SK-N-SH treated with all-trans-retinoic acid at 6 μM for 48 hours (cell line): ENCODE measurements around the gene LRRC4B.

Experiments
- BACH2 ChIP-seq: fragments of 250-450 bp; sonication (Bioruptor Pico); IDR thresholded peaks from 2 replicates; pipeline ENCODE4 v1.9.0; 2021; ENCODE audit warnings: mild to moderate bottlenecking, borderline replicate concordance
- CSDC2 ChIP-seq: fragments of 250-450 bp; sonication (Bioruptor Pico); IDR thresholded peaks from 2 replicates; pipeline ENCODE4 v1.5.0; 2020; ENCODE audit warnings: mild to moderate bottlenecking, moderate library complexity
- ESRRG ChIP-seq: fragments of 250-450 bp; sonication (Bioruptor Pico); IDR thresholded peaks from 2 replicates; pipeline ENCODE4 v1.6.1; 2021; ENCODE audit warnings: mild to moderate bottlenecking
- GLIS3 ChIP-seq: fragments of 250-450 bp; sonication (Bioruptor Pico); IDR thresholded peaks from 2 replicates; pipeline ENCODE4 v1.5.0; 2020; ENCODE audit warnings: mild to moderate bottlenecking, moderate library complexity
- ISL1 ChIP-seq: fragments of 250-450 bp; sonication (Bioruptor Pico); IDR thresholded peaks from 2 replicates; pipeline ENCODE4 v2.1.2; 2022; ENCODE audit warnings: mild to moderate bottlenecking, moderate library complexity
- RARB ChIP-seq: fragments of 250-450 bp; sonication (Bioruptor Pico); IDR thresholded peaks from 2 replicates; pipeline ENCODE4 v1.8.0; 2021; ENCODE audit warnings: mild to moderate bottlenecking, moderate library complexity
- TCF4 ChIP-seq: fragments of 250-450 bp; sonication (Bioruptor Pico); IDR thresholded peaks from 2 replicates; pipeline ENCODE4 v1.8.0; 2021; ENCODE audit warnings: mild to moderate bottlenecking, moderate library complexity, borderline replicate concordance
- TOX ChIP-seq: fragments of 250-450 bp; sonication (Bioruptor Pico); IDR thresholded peaks from 2 replicates; pipeline ENCODE4 v1.8.0; 2021; ENCODE audit warnings: mild to moderate bottlenecking, moderate library complexity, borderline replicate concordance
- ZNF8 ChIP-seq: fragments of 450-650 bp; formaldehyde crosslinking; IDR thresholded peaks from 2 replicates; pipeline ENCODE4 v1.5.0; 2020; ENCODE audit warnings: mild to moderate bottlenecking, moderate library complexity
- TF ChIP-seq, protein P1 (sequence below): fragments of 250-450 bp; sonication (Bioruptor Pico); IDR thresholded peaks from 2 replicates; pipeline ENCODE4 v1.5.1; 2021; ENCODE audit warnings: mild to moderate bottlenecking, moderate library complexity
- TF ChIP-seq, protein P2 (sequence below): fragments of 250-450 bp; sonication (Bioruptor Pico); IDR thresholded peaks from 2 replicates; pipeline ENCODE4 v1.8.0; 2020; ENCODE audit warnings: mild to moderate bottlenecking, moderate library complexity, borderline replicate concordance
- TF ChIP-seq, protein P3 (sequence below): fragments of 250-450 bp; sonication (Bioruptor Pico); IDR thresholded peaks from 2 replicates; pipeline ENCODE4 v1.5.0; 2020; ENCODE audit warnings: mild to moderate bottlenecking, moderate library complexity
- TF ChIP-seq, protein P4 (sequence below): fragments of 250-450 bp; sonication (Bioruptor Pico); IDR thresholded peaks from 2 replicates; pipeline ENCODE4 v1.5.1; 2020; ENCODE audit warnings: low read depth, mild to moderate bottlenecking, moderate library complexity
- TF ChIP-seq, protein P5 (sequence below): fragments of 250-450 bp; sonication (Bioruptor Pico); IDR thresholded peaks from 2 replicates; pipeline ENCODE4 v1.8.0; 2021; ENCODE audit warnings: low read depth, mild to moderate bottlenecking, moderate library complexity, borderline replicate concordance

DNA sequence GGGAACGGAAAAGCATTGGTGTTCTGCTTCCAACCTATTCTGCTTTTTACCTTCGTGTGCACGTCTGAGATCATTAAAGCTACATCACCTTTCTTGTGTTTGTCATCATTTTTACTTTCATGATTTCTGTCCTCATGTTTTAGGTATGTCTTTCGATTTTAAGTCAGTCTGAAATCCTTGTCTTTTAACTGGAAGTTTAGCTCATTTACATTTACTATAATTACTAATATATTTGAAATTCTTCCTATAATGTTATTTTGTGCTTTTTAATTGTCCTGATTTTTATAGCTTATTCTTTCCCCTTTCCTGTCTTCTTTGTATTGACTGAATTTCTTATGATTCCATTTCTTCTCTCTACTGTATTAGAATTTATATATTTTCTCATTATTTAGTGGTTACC lies 35.3 kb downstream of the LRRC4B start:
- TF ChIP-seq, protein P1, sequence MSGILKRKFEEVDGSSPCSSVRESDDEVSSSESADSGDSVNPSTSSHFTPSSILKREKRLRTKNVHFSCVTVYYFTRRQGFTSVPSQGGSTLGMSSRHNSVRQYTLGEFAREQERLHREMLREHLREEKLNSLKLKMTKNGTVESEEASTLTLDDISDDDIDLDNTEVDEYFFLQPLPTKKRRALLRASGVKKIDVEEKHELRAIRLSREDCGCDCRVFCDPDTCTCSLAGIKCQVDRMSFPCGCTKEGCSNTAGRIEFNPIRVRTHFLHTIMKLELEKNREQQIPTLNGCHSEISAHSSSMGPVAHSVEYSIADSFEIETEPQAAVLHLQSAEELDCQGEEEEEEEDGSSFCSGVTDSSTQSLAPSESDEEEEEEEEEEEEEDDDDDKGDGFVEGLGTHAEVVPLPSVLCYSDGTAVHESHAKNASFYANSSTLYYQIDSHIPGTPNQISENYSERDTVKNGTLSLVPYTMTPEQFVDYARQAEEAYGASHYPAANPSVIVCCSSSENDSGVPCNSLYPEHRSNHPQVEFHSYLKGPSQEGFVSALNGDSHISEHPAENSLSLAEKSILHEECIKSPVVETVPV (CRISPR knock-in tag): no peak
- TF ChIP-seq ESRRG (CRISPR knock-in tag): no peak
- TF ChIP-seq CSDC2: no peak
- TF ChIP-seq, protein P2, sequence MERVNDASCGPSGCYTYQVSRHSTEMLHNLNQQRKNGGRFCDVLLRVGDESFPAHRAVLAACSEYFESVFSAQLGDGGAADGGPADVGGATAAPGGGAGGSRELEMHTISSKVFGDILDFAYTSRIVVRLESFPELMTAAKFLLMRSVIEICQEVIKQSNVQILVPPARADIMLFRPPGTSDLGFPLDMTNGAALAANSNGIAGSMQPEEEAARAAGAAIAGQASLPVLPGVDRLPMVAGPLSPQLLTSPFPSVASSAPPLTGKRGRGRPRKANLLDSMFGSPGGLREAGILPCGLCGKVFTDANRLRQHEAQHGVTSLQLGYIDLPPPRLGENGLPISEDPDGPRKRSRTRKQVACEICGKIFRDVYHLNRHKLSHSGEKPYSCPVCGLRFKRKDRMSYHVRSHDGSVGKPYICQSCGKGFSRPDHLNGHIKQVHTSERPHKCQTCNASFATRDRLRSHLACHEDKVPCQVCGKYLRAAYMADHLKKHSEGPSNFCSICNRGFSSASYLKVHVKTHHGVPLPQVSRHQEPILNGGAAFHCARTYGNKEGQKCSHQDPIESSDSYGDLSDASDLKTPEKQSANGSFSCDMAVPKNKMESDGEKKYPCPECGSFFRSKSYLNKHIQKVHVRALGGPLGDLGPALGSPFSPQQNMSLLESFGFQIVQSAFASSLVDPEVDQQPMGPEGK: no peak
- TF ChIP-seq RARB: no peak
- TF ChIP-seq BACH2 (CRISPR knock-in tag): no peak
- TF ChIP-seq, protein P3, sequence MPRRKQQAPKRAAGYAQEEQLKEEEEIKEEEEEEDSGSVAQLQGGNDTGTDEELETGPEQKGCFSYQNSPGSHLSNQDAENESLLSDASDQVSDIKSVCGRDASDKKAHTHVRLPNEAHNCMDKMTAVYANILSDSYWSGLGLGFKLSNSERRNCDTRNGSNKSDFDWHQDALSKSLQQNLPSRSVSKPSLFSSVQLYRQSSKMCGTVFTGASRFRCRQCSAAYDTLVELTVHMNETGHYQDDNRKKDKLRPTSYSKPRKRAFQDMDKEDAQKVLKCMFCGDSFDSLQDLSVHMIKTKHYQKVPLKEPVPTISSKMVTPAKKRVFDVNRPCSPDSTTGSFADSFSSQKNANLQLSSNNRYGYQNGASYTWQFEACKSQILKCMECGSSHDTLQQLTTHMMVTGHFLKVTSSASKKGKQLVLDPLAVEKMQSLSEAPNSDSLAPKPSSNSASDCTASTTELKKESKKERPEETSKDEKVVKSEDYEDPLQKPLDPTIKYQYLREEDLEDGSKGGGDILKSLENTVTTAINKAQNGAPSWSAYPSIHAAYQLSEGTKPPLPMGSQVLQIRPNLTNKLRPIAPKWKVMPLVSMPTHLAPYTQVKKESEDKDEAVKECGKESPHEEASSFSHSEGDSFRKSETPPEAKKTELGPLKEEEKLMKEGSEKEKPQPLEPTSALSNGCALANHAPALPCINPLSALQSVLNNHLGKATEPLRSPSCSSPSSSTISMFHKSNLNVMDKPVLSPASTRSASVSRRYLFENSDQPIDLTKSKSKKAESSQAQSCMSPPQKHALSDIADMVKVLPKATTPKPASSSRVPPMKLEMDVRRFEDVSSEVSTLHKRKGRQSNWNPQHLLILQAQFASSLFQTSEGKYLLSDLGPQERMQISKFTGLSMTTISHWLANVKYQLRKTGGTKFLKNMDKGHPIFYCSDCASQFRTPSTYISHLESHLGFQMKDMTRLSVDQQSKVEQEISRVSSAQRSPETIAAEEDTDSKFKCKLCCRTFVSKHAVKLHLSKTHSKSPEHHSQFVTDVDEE (CRISPR knock-in tag): no peak
- TF ChIP-seq, protein P4, sequence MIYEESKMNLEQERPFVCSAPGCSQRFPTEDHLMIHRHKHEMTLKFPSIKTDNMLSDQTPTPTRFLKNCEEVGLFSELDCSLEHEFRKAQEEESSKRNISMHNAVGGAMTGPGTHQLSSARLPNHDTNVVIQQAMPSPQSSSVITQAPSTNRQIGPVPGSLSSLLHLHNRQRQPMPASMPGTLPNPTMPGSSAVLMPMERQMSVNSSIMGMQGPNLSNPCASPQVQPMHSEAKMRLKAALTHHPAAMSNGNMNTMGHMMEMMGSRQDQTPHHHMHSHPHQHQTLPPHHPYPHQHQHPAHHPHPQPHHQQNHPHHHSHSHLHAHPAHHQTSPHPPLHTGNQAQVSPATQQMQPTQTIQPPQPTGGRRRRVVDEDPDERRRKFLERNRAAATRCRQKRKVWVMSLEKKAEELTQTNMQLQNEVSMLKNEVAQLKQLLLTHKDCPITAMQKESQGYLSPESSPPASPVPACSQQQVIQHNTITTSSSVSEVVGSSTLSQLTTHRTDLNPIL (CRISPR knock-in tag): no peak
- no peak for TF ChIP-seq ISL1 (CRISPR knock-in tag)
- TF ChIP-seq, protein P5, sequence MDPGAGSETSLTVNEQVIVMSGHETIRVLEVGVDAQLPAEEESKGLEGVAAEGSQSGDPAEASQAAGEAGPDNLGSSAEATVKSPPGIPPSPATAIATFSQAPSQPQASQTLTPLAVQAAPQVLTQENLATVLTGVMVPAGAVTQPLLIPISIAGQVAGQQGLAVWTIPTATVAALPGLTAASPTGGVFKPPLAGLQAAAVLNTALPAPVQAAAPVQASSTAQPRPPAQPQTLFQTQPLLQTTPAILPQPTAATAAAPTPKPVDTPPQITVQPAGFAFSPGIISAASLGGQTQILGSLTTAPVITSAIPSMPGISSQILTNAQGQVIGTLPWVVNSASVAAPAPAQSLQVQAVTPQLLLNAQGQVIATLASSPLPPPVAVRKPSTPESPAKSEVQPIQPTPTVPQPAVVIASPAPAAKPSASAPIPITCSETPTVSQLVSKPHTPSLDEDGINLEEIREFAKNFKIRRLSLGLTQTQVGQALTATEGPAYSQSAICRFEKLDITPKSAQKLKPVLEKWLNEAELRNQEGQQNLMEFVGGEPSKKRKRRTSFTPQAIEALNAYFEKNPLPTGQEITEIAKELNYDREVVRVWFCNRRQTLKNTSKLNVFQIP (CRISPR knock-in tag): no peak
- no peak for TF ChIP-seq TCF4
- no peak for TF ChIP-seq GLIS3
- no peak for TF ChIP-seq TOX
- TF ChIP-seq ZNF8 (CRISPR knock-in tag): no peak
